HepG2 (cell line): Measurements from ENCODE around the gene PHLPP2. TPM values are rescaled to one million over a fixed set of nuclear protein-coding genes. Genes with fewer than 3 reads are reported as not detected.

Experiments
- CHD2 ChIP-seq: IDR thresholded peaks from 2 replicates; pipeline ENCODE4 v1.6.1; 2011; ENCODE audit warnings: low read depth, low read length, improper control_type of control experiment
- CHD4 ChIP-seq: fragments of 200-600 bp; sonication (generic); IDR thresholded peaks from 2 replicates; pipeline ENCODE4 v1.7.0; 2017; ENCODE audit warnings: mild to moderate bottlenecking, low read length, borderline replicate concordance
- GZF1 ChIP-seq: sonication (generic); formaldehyde crosslinking; IDR thresholded peaks from 2 replicates; pipeline ENCODE4 v1.5.1; 2020; ENCODE audit warnings: mild to moderate bottlenecking, missing genetic modification reagents
- HDAC2 ChIP-seq: sonication (generic); formaldehyde crosslinking; IDR thresholded peaks from 2 replicates; pipeline ENCODE4 v1.4.0; 2020; ENCODE audit warnings: missing genetic modification reagents
- JUNB ChIP-seq: sonication (generic); formaldehyde crosslinking; IDR thresholded peaks from 2 replicates; pipeline ENCODE4 v1.8.0; 2022; ENCODE audit warnings: missing genetic modification reagents, mild to moderate bottlenecking, borderline replicate concordance
- TARDBP ChIP-seq: sonication (generic); formaldehyde crosslinking; IDR thresholded peaks from 2 replicates; pipeline ENCODE4 v1.8.0; 2022; ENCODE audit warnings: mild to moderate bottlenecking, missing genetic modification reagents
- XRCC5 ChIP-seq: fragments of 200-400 bp; formaldehyde crosslinking; optimal IDR thresholded peaks from 2 replicates; pipeline ENCODE3; 2017; ENCODE audit warnings: mild to moderate bottlenecking, low read length
- ZNF136 ChIP-seq: sonication (generic); formaldehyde crosslinking; IDR thresholded peaks from 2 replicates; pipeline ENCODE4 v1.8.1; 2022; ENCODE audit warnings: low read depth, mild to moderate bottlenecking, moderate library complexity, missing genetic modification reagents
- ZNF563 ChIP-seq: sonication (generic); formaldehyde crosslinking; IDR thresholded peaks from 2 replicates; pipeline ENCODE4 v1.8.0; 2022; ENCODE audit warnings: mild to moderate bottlenecking, moderate library complexity, missing genetic modification reagents
- ZNF572 ChIP-seq: sonication (generic); formaldehyde crosslinking; IDR thresholded peaks from 2 replicates; pipeline ENCODE4 v1.5.1; 2020; ENCODE audit warnings: mild to moderate bottlenecking, missing genetic modification reagents
- polyA plus RNA-seq, 8 experiments: library from polyadenylated mRNA; depleted of rRNA in 3 of 8; stranded (reverse) in 7 of 8; unstranded in 1 of 8; fragments of >200 nt; fragmentation: Illumina TruSeq in 4 of 8; extraction: Trizol in 4 of 8; gene quantifications; 2 replicates each; pipeline versions ENCODE4 v1.2.1 to v1.2.3, GENCODE V29; 2011 to 2016; ENCODE audit warnings: low read depth in 4 of 8, missing spikeins in 1 of 8, mixed read lengths in 1 of 8; ENCODE audit not compliant: insufficient read depth in 1 of 8
- total RNA-seq, 5 experiments: library from RNA; depleted of rRNA; stranded (reverse); fragments of >200 nt; fragmentation: Illumina TruSeq; extraction: Trizol; gene quantifications; 2 replicates each; pipeline ENCODE4 v1.2.3, GENCODE V29; 2016; ENCODE audit warnings: low read depth in 1 of 5
- TF ChIP-seq, protein P1 (sequence below): IDR thresholded peaks from 2 replicates; pipeline ENCODE4 v1.6.1; 2012; ENCODE audit warnings: low read depth, low read length, improper control_type of control experiment
- TF ChIP-seq, protein P2 (sequence below): sonication (generic); formaldehyde crosslinking; IDR thresholded peaks from 2 replicates; pipeline ENCODE4 v1.4.0; 2020; ENCODE audit warnings: missing genetic modification reagents, borderline replicate concordance
- TF ChIP-seq, protein P3 (sequence below): sonication (generic); formaldehyde crosslinking; conservative IDR thresholded peaks from 2 replicates; pipeline ENCODE4 v1.5.0; 2020; ENCODE audit warnings: missing genetic modification reagents
- TF ChIP-seq, protein P4 (sequence below): sonication (generic); formaldehyde crosslinking; IDR thresholded peaks from 2 replicates; pipeline ENCODE4 v1.5.0; 2020; ENCODE audit warnings: missing genetic modification reagents
- TF ChIP-seq, protein P5 (sequence below): sonication (generic); formaldehyde crosslinking; IDR thresholded peaks from 2 replicates; pipeline ENCODE4 v1.5.1; 2020; ENCODE audit warnings: mild to moderate bottlenecking, missing genetic modification reagents, borderline replicate concordance
- TF ChIP-seq, protein P6 (sequence below): sonication (generic); formaldehyde crosslinking; IDR thresholded peaks from 2 replicates; pipeline ENCODE4 v1.4.0; 2020; ENCODE audit warnings: missing genetic modification reagents

The PHLPP2 gene
- total and polyA plus RNA-seq, 2 of the 13 experiments (the other 11 are each of a cell fraction or from before 2014, with no cell fraction given) = 8.9 TPM

DNA sequence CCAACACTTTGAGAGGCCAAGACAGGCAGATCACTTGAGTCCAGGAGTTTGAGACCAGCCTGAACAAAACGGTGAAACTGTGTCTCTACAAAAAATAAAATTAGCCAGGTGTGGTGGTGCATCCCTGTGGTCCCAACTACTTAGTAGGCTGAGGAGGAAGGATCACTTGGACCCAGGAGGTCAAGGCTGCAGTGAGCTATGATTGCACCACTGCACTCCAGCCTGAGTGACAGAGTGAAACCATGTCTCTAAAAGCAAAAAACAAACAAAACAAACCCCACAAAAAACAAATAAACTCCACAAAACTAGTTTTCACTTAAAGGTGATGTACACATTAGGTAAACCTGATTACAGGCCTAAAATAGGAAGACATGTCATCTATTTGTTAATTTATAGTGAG, 58.2 kb downstream of the PHLPP2 start (continued):
- TF ChIP-seq, protein P1, sequence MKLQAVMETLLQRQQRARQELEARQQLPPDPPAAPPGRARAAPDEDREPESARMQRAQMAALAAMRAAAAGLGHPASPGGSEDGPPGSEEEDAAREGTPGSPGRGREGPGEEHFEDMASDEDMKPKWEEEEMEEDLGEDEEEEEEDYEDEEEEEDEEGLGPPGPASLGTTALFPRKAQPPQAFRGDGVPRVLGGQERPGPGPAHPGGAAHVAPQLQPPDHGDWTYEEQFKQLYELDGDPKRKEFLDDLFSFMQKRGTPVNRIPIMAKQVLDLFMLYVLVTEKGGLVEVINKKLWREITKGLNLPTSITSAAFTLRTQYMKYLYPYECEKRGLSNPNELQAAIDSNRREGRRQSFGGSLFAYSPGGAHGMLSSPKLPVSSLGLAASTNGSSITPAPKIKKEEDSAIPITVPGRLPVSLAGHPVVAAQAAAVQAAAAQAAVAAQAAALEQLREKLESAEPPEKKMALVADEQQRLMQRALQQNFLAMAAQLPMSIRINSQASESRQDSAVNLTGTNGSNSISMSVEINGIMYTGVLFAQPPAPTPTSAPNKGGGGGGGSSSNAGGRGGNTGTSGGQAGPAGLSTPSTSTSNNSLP = no peak
- peak; percentile 11; the same call in 1 of the 2 replicates for TF ChIP-seq HDAC2 (CRISPR knock-in tag)
- TF ChIP-seq, protein P2, sequence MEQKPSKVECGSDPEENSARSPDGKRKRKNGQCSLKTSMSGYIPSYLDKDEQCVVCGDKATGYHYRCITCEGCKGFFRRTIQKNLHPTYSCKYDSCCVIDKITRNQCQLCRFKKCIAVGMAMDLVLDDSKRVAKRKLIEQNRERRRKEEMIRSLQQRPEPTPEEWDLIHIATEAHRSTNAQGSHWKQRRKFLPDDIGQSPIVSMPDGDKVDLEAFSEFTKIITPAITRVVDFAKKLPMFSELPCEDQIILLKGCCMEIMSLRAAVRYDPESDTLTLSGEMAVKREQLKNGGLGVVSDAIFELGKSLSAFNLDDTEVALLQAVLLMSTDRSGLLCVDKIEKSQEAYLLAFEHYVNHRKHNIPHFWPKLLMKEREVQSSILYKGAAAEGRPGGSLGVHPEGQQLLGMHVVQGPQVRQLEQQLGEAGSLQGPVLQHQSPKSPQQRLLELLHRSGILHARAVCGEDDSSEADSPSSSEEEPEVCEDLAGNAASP (CRISPR knock-in tag) = peak; percentile 8; the same call in 1 of the 2 replicates
- TF ChIP-seq ZNF563 (CRISPR knock-in tag) = no peak
- no peak for TF ChIP-seq ZNF572 (CRISPR knock-in tag)
- TF ChIP-seq GZF1 = no peak
- no peak for TF ChIP-seq TARDBP
- TF ChIP-seq, protein P3, sequence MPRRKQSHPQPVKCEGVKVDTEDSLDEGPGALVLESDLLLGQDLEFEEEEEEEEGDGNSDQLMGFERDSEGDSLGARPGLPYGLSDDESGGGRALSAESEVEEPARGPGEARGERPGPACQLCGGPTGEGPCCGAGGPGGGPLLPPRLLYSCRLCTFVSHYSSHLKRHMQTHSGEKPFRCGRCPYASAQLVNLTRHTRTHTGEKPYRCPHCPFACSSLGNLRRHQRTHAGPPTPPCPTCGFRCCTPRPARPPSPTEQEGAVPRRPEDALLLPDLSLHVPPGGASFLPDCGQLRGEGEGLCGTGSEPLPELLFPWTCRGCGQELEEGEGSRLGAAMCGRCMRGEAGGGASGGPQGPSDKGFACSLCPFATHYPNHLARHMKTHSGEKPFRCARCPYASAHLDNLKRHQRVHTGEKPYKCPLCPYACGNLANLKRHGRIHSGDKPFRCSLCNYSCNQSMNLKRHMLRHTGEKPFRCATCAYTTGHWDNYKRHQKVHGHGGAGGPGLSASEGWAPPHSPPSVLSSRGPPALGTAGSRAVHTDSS (CRISPR knock-in tag) = no peak
- TF ChIP-seq XRCC5 = no peak
- TF ChIP-seq JUNB (CRISPR knock-in tag) = no peak
- TF ChIP-seq, protein P4, sequence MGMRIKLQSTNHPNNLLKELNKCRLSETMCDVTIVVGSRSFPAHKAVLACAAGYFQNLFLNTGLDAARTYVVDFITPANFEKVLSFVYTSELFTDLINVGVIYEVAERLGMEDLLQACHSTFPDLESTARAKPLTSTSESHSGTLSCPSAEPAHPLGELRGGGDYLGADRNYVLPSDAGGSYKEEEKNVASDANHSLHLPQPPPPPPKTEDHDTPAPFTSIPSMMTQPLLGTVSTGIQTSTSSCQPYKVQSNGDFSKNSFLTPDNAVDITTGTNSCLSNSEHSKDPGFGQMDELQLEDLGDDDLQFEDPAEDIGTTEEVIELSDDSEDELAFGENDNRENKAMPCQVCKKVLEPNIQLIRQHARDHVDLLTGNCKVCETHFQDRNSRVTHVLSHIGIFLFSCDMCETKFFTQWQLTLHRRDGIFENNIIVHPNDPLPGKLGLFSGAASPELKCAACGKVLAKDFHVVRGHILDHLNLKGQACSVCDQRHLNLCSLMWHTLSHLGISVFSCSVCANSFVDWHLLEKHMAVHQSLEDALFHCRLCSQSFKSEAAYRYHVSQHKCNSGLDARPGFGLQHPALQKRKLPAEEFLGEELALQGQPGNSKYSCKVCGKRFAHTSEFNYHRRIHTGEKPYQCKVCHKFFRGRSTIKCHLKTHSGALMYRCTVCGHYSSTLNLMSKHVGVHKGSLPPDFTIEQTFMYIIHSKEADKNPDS (CRISPR knock-in tag) = no peak
- TF ChIP-seq, protein P5, sequence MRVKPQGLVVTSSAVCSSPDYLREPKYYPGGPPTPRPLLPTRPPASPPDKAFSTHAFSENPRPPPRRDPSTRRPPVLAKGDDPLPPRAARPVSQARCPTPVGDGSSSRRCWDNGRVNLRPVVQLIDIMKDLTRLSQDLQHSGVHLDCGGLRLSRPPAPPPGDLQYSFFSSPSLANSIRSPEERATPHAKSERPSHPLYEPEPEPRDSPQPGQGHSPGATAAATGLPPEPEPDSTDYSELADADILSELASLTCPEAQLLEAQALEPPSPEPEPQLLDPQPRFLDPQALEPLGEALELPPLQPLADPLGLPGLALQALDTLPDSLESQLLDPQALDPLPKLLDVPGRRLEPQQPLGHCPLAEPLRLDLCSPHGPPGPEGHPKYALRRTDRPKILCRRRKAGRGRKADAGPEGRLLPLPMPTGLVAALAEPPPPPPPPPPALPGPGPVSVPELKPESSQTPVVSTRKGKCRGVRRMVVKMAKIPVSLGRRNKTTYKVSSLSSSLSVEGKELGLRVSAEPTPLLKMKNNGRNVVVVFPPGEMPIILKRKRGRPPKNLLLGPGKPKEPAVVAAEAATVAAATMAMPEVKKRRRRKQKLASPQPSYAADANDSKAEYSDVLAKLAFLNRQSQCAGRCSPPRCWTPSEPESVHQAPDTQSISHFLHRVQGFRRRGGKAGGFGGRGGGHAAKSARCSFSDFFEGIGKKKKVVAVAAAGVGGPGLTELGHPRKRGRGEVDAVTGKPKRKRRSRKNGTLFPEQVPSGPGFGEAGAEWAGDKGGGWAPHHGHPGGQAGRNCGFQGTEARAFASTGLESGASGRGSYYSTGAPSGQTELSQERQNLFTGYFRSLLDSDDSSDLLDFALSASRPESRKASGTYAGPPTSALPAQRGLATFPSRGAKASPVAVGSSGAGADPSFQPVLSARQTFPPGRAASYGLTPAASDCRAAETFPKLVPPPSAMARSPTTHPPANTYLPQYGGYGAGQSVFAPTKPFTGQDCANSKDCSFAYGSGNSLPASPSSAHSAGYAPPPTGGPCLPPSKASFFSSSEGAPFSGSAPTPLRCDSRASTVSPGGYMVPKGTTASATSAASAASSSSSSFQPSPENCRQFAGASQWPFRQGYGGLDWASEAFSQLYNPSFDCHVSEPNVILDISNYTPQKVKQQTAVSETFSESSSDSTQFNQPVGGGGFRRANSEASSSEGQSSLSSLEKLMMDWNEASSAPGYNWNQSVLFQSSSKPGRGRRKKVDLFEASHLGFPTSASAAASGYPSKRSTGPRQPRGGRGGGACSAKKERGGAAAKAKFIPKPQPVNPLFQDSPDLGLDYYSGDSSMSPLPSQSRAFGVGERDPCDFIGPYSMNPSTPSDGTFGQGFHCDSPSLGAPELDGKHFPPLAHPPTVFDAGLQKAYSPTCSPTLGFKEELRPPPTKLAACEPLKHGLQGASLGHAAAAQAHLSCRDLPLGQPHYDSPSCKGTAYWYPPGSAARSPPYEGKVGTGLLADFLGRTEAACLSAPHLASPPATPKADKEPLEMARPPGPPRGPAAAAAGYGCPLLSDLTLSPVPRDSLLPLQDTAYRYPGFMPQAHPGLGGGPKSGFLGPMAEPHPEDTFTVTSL (CRISPR knock-in tag) = peak; percentile 14; the same call in 1 of the 2 replicates
- TF ChIP-seq CHD4 = no peak
- TF ChIP-seq ZNF136 = no peak
- TF ChIP-seq, protein P6, sequence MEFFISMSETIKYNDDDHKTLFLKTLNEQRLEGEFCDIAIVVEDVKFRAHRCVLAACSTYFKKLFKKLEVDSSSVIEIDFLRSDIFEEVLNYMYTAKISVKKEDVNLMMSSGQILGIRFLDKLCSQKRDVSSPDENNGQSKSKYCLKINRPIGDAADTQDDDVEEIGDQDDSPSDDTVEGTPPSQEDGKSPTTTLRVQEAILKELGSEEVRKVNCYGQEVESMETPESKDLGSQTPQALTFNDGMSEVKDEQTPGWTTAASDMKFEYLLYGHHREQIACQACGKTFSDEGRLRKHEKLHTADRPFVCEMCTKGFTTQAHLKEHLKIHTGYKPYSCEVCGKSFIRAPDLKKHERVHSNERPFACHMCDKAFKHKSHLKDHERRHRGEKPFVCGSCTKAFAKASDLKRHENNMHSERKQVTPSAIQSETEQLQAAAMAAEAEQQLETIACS (CRISPR knock-in tag) = no peak
- TF ChIP-seq CHD2 = no peak
